Measurements from ENCODE around the gene CDA. TPM values are rescaled to one million over a fixed set of nuclear protein-coding genes. Genes with fewer than 3 reads are reported as not detected.

The CDA gene
- total RNA-seq, 1 donor from 2014 or later: not detected

- Histone ChIP-seq H3K9me3 (ENCODE audit: insufficient read depth, low read depth, low read length) (no peaks in the 10 kb centered on the region), H3K4me1 (ENCODE audit: insufficient read depth, low read length) (peaks cover 5% of the 10 kb centered on the region), H4K20me1 (ENCODE audit: insufficient read depth, low read length) (no peaks in the 10 kb centered on the region), H3K4me3 (ENCODE audit: insufficient read depth, low read depth, low read length) (no peak overlapping the region), H2AFZ (ENCODE audit: low read depth, low read length) (no peak overlapping the region), H3K27ac (ENCODE audit: low read depth, low read length) (no peak overlapping the region), H3K79me2 (ENCODE audit: insufficient read depth, low read length) (no peaks in the 10 kb centered on the region), H3K36me3 (ENCODE audit: insufficient read depth, low read length) (no peaks in the 10 kb centered on the region), H3K4me2 (ENCODE audit: low read length) (no peak overlapping the region), H3K27me3 (ENCODE audit: insufficient read depth, low read length) (peaks cover 6% of the 10 kb centered on the region), H3K9ac (ENCODE audit: low read length) (no peak overlapping the region)
- Mint-ChIP-seq H3K4me1 (ENCODE audit: low read depth, unreplicated experiment) (peaks cover 3% of the 10 kb centered on the region), H3K4me3 (ENCODE audit: unreplicated experiment) (no peak overlapping the region), H3K27me3 (ENCODE audit: low read depth, unreplicated experiment) (peaks cover 32% of the 10 kb centered on the region), H3K27ac (ENCODE audit: unreplicated experiment) (no peak overlapping the region), H3K36me3 (ENCODE audit: low read depth, unreplicated experiment) (no peaks in the 10 kb centered on the region), H3K9me3 (ENCODE audit: unreplicated experiment) (no peaks in the 10 kb centered on the region)
- no peak for TF ChIP-seq EZH2 (IDR thresholded peaks at IDR 0.05; ENCODE audit: insufficient read depth, low read length)
- TF ChIP-seq CTCF (IDR thresholded peaks at IDR 0.05; ENCODE audit: insufficient read depth, low read depth, low read length): no peak
- DNase-seq (ENCODE audit: low read depth): no peak
- FAIRE-seq: no peak
Observed at GRCh38 chr1:20594746-20595145, 5.8 kb downstream of the CDA start.

GRCh38 chr1:20596106-20596505 lies 7.2 kb downstream of the CDA start:
- no peaks in the 10 kb centered on the region for H3K9me3 Mint-ChIP-seq (ENCODE audit: unreplicated experiment)
- no peak overlapping the region for H3K9ac ChIP-seq (ENCODE audit: low read length)
- DNase-seq (ENCODE audit: low read depth) (no peak), FAIRE-seq (no peak)
- H2AFZ ChIP-seq (ENCODE audit: low read depth, low read length): no peak overlapping the region
- H3K36me3 Mint-ChIP-seq (ENCODE audit: low read depth, unreplicated experiment): no peaks in the 10 kb centered on the region
- no peaks in the 10 kb centered on the region for H4K20me1 ChIP-seq (ENCODE audit: insufficient read depth, low read length)
- peaks cover 7% of the 10 kb centered on the region for H3K4me1 ChIP-seq (ENCODE audit: insufficient read depth, low read length)
- no peak overlapping the region for H3K4me2 ChIP-seq (ENCODE audit: low read length)
- H3K27me3 Mint-ChIP-seq (ENCODE audit: low read depth, unreplicated experiment): peaks cover 25% of the 10 kb centered on the region
- no peak overlapping the region for H3K4me3 ChIP-seq (ENCODE audit: insufficient read depth, low read depth, low read length)
- no peaks in the 10 kb centered on the region for H3K4me1 Mint-ChIP-seq (ENCODE audit: low read depth, unreplicated experiment)
- H3K4me3 Mint-ChIP-seq (ENCODE audit: unreplicated experiment): no peak overlapping the region
- H3K9me3 ChIP-seq (ENCODE audit: insufficient read depth, low read depth, low read length): no peaks in the 10 kb centered on the region
- H3K27ac Mint-ChIP-seq (ENCODE audit: unreplicated experiment): no peak overlapping the region
- H3K36me3 ChIP-seq (ENCODE audit: insufficient read depth, low read length): no peaks in the 10 kb centered on the region
- no peak overlapping the region for H3K27ac ChIP-seq (ENCODE audit: low read depth, low read length)
- TF ChIP-seq EZH2 (IDR thresholded peaks at IDR 0.05; ENCODE audit: insufficient read depth, low read length) (no peak), CTCF (IDR thresholded peaks at IDR 0.05; ENCODE audit: insufficient read depth, low read depth, low read length) (no peak)
- H3K27me3 ChIP-seq (ENCODE audit: insufficient read depth, low read length): peaks cover 3% of the 10 kb centered on the region
- no peaks in the 10 kb centered on the region for H3K79me2 ChIP-seq (ENCODE audit: insufficient read depth, low read length)

GRCh38 chr1:20597650-20598049 lies 8.8 kb downstream of the CDA start:
- peaks cover 3% of the 10 kb centered on the region for H3K27me3 ChIP-seq (ENCODE audit: insufficient read depth, low read length)
- FAIRE-seq (no peak), DNase-seq (ENCODE audit: low read depth) (no peak)
- Mint-ChIP-seq H3K4me1 (ENCODE audit: low read depth, unreplicated experiment) (no peaks in the 10 kb centered on the region), H3K27ac (ENCODE audit: unreplicated experiment) (no peak overlapping the region), H3K9me3 (ENCODE audit: unreplicated experiment) (no peaks in the 10 kb centered on the region), H3K4me3 (ENCODE audit: unreplicated experiment) (no peak overlapping the region), H3K27me3 (ENCODE audit: low read depth, unreplicated experiment) (peaks cover 16% of the 10 kb centered on the region), H3K36me3 (ENCODE audit: low read depth, unreplicated experiment) (no peaks in the 10 kb centered on the region)
- H3K4me1 ChIP-seq (ENCODE audit: insufficient read depth, low read length): peaks cover 16% of the 10 kb centered on the region
- no peak for TF ChIP-seq EZH2 (IDR thresholded peaks at IDR 0.05; ENCODE audit: insufficient read depth, low read length)
- TF ChIP-seq CTCF (IDR thresholded peaks at IDR 0.05; ENCODE audit: insufficient read depth, low read depth, low read length): no peak
- H4K20me1 ChIP-seq (ENCODE audit: insufficient read depth, low read length): no peaks in the 10 kb centered on the region
- no peak overlapping the region for H2AFZ ChIP-seq (ENCODE audit: low read depth, low read length)
- H3K4me2 ChIP-seq (ENCODE audit: low read length): no peak overlapping the region
- no peaks in the 10 kb centered on the region for H3K9me3 ChIP-seq (ENCODE audit: insufficient read depth, low read depth, low read length)
- no peak overlapping the region for H3K9ac ChIP-seq (ENCODE audit: low read length)
- no peak overlapping the region for H3K27ac ChIP-seq (ENCODE audit: low read depth, low read length)
- no peaks in the 10 kb centered on the region for H3K36me3 ChIP-seq (ENCODE audit: insufficient read depth, low read length)
- H3K79me2 ChIP-seq (ENCODE audit: insufficient read depth, low read length): no peaks in the 10 kb centered on the region
- no peak overlapping the region for H3K4me3 ChIP-seq (ENCODE audit: insufficient read depth, low read depth, low read length)
